ENCODE measurements around the gene PLSCR2.

DNA sequence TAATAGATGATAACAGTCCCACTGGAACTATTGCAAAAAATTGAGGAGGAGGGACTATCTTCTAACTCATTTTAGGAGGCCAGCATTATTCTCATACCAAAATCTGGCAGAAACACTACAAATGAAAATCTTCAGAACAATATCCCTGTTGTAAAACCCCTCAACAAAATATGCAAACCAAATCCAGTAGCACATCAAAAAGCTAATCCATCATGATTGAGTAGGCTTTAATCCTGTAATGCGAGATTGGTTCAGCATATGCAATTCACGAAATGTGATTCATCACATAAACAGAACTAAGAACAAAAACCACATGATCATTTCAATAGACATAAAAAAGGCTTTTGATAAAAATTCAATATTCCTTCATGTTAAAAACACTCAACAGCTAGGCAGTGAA, 23.9 kb upstream of the PLSCR2 start:
- TF ChIP-seq, protein P1, sequence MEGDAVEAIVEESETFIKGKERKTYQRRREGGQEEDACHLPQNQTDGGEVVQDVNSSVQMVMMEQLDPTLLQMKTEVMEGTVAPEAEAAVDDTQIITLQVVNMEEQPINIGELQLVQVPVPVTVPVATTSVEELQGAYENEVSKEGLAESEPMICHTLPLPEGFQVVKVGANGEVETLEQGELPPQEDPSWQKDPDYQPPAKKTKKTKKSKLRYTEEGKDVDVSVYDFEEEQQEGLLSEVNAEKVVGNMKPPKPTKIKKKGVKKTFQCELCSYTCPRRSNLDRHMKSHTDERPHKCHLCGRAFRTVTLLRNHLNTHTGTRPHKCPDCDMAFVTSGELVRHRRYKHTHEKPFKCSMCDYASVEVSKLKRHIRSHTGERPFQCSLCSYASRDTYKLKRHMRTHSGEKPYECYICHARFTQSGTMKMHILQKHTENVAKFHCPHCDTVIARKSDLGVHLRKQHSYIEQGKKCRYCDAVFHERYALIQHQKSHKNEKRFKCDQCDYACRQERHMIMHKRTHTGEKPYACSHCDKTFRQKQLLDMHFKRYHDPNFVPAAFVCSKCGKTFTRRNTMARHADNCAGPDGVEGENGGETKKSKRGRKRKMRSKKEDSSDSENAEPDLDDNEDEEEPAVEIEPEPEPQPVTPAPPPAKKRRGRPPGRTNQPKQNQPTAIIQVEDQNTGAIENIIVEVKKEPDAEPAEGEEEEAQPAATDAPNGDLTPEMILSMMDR (IDR thresholded peaks at IDR 0.05; ENCODE audit: control extremely low read depth in 1 of 3, insufficient read depth in 1 of 3, low read depth in 1 of 3, low read length in 3 of 3) = no peak
- TF ChIP-seq KDM1A (IDR thresholded peaks at IDR 0.05; ENCODE audit: borderline replicate concordance, low read length) = no peak
- no peak for TF ChIP-seq JUND (IDR thresholded peaks at IDR 0.05; ENCODE audit: low read length)
- TF ChIP-seq POLR2A (IDR thresholded peaks at IDR 0.05; ENCODE audit: control extremely low read depth in 1 of 2, low read depth in 2 of 2, low read length in 2 of 2) = no peak
- no peak for TF ChIP-seq RFX5 (IDR thresholded peaks at IDR 0.05; ENCODE audit: borderline replicate concordance, low read depth, low read length)
- TF ChIP-seq GTF2F1 (IDR thresholded peaks at IDR 0.05; ENCODE audit: borderline replicate concordance, low read depth, low read length) = no peak
- no peak for TF ChIP-seq TAF1 (IDR thresholded peaks at IDR 0.05; ENCODE audit: low read depth, low read length)
- TF ChIP-seq SIX5 (IDR thresholded peaks at IDR 0.05; ENCODE audit: low read depth, low read length) = no peak
- TF ChIP-seq JUN (IDR thresholded peaks at IDR 0.05; ENCODE audit: low read depth, low read length) = no peak
- TF ChIP-seq, protein P2, sequence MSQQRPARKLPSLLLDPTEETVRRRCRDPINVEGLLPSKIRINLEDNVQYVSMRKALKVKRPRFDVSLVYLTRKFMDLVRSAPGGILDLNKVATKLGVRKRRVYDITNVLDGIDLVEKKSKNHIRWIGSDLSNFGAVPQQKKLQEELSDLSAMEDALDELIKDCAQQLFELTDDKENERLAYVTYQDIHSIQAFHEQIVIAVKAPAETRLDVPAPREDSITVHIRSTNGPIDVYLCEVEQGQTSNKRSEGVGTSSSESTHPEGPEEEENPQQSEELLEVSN (IDR thresholded peaks at IDR 0.05) = no peak
- no peak for TF ChIP-seq RAD21 (IDR thresholded peaks at IDR 0.05 in 1 of 2, conservative IDR thresholded peaks at IDR 0.05 in 1 of 2; ENCODE audit: low read depth in 2 of 2, low read length in 2 of 2)
